Activated CD8-positive, alpha-beta memory T cell treated with anti-CD3 and anti-CD28 coated beads for 36 hours (primary cell): Measurements from ENCODE around the gene EFL1. TPM values are rescaled to one million over a fixed set of nuclear protein-coding genes. Genes with fewer than 3 reads are reported as not detected.
"Not testable (repeated sequence)": the region's sequence is repeated elsewhere in the genome, so short reads cannot be mapped to it uniquely, and the experiment has no call there.

Source experiments
- CTCF ChIA-PET: fragments of 350-600 bp; sonication (Branson Sonifier 250); formaldehyde crosslinking; loops from one replicate; lab custom pipeline; 2021; ENCODE audit warnings: antibody characterized with exemption; lab: Charles Lee
- POLR2A ChIA-PET: fragments of 350-600 bp; sonication (Branson Sonifier 250); formaldehyde crosslinking; loops from one replicate; lab custom pipeline; 2021; ENCODE audit warnings: antibody characterized with exemption; lab: Charles Lee
- total RNA-seq, 2 experiments: library from RNA; stranded (reverse); gene quantifications; one replicate each; pipeline ENCODE4 v1.2.3, GENCODE V29; 2021

Gene EFL1
- total RNA-seq, 2 experiments from 2014 or later: 23.3 to 24.8 TPM

DNA sequence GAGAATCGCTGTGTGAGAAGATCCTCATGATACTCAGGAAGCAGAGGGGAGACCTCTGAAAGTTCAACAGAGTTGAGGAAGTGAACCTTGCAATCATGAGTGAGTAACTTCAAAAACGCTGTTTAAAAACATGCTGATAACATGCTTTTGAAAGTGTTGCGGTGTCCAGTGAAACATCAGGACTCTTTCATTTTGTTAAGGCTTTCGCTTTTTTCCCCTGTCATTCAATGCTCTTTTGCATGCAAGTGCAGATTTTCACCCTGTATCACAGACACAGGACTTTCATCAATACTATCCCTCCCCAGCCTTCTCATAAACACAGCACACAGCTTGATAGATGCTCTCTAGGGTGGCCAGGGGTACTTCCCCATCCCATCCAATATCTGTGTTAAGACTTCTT lies 23.9 kb upstream of the EFL1 start:
- POLR2A ChIA-PET, CTCF ChIA-PET: not testable (repeated sequence)

DNA sequence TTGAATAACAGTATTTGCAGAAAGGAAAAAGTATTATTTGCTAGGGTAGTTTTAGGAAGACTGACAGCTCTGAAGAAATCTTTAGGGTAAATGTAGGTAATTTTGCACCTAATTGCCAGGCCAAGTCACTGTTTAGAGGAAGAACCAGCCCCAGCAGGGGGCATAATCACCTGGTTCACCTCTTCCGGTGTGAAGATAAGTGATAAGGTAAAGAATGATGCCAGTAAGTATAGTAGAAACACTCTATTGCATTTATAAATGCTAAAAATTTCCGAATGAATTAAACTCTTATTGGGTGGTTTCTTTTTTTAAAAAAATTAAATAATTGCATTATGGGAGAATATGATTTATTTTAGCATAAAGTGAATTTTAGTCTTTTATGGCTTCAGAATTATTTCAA lies 21.8 kb upstream of the EFL1 start:
- CTCF ChIA-PET, POLR2A ChIA-PET: not testable (repeated sequence)

DNA sequence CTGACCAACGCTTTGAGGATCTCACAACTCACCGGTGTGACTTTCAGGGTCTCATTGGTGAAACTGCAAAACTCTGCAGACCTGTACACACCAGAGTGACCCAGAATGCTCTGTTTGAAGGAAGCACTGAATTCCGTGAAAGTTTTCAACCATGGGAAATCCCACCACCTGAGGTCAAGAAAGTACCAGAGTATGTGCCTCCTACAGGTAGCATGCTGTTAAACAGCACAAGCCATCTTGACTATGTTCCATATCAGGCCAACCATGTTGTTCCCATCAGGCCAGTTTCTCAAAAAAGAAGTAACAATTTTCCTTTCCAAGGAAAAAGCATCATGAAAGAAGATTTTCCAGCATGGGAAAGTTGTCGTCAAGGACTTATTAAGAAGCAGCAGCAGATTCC lies 19.9 kb upstream of the EFL1 start:
- POLR2A ChIA-PET, CTCF ChIA-PET: not testable (repeated sequence)

DNA sequence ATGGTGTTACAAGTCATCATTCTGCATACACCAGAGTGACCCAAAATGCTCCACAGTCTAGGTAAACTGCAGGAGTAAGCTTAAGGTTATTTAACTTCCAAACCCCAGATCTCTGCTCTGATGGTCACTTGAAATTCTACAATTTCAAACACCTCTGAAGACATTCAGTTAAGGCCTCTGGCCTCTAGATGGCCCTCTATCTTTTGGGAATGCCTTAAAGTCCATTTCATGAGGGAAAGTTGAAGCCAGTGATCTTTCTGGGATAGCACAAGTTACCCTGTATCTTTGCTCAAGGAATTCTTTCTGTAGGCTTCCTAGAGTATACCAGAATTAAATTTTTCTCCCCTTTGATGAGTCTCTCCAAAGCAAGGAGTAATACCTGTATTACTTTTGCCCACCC lies 18.7 kb upstream of the EFL1 start:
- POLR2A ChIA-PET, CTCF ChIA-PET: not testable (repeated sequence)

DNA sequence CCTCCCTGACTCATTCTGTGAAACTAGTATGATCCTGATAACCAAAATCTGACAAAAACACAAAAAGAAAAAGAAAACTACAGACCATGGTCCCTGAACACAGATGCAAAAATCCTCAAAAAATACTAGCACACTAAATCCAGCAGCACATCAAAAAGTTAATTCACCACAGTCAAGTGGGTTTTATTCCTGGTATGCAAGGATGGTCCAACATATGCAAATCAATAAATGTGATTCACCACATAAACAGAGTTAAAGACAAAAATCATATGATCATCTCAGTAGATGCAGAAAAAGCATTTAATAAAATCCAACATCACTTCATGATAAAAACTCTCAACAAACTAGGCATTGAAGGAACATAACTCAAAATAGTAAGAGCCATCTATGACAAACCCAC lies 12.9 kb upstream of the EFL1 start:
- CTCF ChIA-PET: no interaction called here
- POLR2A ChIA-PET: no interaction called here

DNA sequence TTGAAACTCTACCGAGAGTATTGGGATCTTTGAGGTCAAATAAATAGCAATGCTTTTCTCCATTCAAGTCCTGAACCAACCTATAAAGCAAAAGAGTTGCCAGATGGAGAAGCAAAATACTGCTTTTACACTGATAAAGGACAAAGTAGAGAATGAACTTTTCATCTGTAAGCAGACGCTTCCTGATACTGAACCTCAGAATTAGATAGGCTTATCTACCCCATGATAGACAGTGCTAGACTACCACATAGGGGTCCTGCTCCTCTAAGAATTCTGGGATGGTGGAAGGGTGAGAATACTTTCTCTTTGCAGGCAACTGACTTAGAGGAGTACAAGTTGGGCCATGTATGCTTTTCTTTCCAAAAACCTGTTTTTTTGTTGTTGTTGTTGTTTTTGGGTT lies 9.6 kb upstream of the EFL1 start:
- POLR2A ChIA-PET: no interaction called here
- CTCF ChIA-PET: no interaction called here

DNA sequence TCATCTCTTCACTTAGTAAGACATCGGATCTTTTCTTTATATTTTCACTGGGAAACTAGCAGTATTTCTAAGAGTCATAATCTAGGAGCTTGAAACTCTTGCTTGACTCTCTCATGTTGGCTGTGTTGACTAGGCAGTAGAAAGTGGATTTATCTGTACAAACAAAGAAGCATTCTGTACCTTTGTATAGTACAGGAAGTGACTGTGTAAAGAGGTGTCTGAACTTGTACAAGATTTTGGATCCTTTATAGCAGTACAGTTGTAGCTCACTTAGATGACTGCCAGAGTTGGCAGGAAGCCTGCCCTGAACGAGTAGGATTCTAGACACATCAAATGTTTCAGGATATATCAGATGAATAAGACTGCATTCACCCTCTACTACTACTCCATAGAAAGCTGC lies 5.9 kb upstream of the EFL1 start:
- POLR2A ChIA-PET, CTCF ChIA-PET: not testable (repeated sequence)

DNA sequence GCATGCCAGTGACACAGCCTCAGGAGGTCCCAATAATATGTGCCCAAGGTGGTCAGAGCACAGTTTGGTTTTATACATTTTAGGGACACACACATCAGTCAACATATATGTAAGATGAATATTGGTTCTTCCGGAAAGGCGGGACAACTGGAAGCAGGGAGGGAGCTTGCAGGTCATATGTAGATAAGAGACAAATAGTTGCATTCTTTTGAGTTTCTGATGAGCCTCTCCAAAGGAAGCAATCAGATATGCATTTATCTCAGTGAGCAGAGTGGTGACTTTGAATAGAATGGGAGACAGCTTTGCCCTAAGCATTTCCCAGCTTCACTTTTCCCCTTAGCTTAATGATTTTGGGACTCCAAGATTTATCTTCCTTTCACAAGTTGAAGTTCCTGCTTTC lies 4.6 kb upstream of the EFL1 start:
- POLR2A ChIA-PET, CTCF ChIA-PET: not testable (repeated sequence)

DNA sequence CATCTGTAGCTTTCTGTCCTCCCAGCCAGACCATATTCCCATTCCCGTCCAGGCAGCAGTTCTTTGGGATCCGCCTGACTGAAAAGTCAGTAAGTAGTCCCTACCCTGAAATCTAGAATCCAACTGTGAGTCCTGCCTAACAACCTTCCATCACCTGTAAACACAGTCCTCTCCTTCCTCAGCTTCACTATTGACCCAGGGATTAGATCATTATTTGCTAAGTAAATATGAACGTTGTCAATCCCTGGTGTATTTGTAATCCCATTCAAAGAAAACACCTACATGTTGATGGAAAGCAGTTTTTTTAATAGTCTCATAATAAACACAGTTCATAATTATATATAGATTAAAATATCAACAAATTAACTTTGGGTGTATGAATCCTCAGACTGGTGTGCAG lies 816 bp upstream of the EFL1 start:
- POLR2A ChIA-PET: no interaction called here
- CTCF ChIA-PET: no interaction called here

DNA sequence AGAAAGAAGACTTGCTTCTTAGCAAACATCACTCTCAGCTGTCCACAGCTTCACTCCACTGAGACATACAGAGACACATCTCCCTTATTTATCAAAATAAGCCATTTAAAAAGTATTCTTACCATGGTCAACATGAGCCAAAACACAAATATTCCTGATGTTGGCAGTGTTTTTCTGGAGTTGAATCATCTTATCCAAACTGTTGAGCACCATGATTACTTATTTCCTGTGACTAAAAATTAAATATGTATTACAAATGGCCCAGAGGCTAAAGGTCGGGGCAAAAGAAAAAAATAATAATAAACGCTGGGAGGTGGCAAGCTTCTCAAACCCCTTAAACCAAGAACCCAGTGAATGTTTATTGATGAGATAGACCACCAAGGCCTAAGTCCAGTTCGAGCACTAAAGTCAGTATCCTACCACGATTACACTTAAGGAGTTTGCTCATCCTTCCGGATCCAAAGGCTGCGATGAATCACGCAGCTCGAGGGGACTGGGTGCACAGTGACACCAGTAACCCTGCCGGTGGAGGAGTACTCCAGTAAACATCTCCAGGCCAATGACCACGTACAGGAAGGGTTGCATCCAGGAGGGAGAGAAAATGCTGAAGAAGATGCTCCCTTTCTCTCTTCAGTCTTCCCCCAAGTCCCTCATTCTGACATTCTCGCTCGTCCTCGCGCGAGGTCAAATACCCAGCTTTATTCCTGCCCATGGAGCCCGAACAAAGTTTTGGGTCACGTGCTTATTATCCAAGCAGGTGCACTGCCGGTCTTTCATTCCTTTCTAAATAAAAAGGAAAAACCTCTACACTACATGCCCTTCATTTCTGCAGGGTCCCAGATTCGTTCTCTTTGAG lies 740 bp downstream of the EFL1 start:
- POLR2A ChIA-PET: interaction anchor here (0.8 kb wide), 1 partner anchor 17 kb away, joined by 4 read pairs; no protein-coding TSS in a partner anchor
- CTCF ChIA-PET: not testable (repeated sequence)

DNA sequence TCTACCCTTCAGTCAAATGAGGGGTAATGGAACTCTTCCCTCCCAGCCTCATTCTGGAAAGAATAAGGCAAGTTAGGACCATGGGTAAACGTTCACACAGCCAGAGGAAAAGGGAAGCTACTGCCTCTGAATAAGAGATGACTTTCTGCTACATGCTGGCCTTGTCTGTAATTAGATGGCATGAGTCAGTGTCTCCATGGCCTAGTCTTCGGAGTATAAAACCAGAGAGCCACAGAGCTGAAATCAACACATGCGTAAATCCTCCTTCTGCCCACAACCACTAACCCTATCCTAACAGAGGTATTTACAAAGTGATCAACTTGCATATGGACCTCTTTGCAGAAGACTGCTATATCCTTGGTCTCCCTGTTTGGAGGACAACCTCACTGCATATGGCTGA lies 14.3 kb downstream of the EFL1 start:
- POLR2A ChIA-PET: interaction anchor here (1.1 kb wide), 1 partner anchor 14 kb away, joined by 3 read pairs; the partner anchor contains the start of genes EFL1 and SAXO2
- CTCF ChIA-PET: not testable (repeated sequence)

DNA sequence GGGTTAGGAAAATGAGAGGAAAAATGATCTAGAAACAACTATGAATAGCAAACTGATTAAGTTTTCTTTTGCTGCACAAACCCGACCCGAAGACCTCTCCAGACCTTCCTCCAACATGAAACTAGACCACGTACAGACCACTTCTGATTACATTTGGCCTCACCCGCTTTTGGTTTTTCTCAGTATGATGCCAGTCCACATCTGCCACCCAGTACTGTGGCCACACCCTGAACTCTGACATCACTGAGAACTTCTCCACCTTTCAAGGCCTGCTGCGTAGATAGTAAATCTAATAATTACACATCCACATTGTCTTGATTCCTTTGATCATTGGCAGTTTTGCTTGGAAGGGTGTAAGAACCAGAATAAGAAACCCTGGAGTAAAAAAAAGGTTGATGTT lies 16.6 kb downstream of the EFL1 start:
- CTCF ChIA-PET, POLR2A ChIA-PET: not testable (repeated sequence)

DNA sequence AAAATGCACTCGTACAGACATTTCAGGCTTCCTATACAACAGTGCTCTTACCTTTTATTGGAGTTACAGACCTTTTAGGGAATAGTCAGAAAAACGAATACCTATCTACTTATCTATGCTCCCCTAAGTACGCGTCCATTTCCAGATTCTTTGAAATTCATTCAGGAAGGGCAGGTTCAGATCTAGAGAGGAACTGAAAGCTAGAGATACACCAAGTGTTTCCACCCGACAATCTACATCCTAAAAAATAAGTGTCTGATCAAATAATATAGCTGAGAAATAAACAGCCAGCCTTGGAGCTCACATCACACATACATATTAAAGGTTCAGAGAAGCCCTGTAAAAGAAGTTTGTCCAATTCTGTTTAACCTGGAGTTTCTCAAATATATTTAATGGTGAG lies 18.9 kb downstream of the EFL1 start:
- CTCF ChIA-PET: interaction anchor here (0.6 kb wide), 1 partner anchor 99 kb away, joined by 3 read pairs; no protein-coding TSS in a partner anchor
- POLR2A ChIA-PET: not testable (repeated sequence)

DNA sequence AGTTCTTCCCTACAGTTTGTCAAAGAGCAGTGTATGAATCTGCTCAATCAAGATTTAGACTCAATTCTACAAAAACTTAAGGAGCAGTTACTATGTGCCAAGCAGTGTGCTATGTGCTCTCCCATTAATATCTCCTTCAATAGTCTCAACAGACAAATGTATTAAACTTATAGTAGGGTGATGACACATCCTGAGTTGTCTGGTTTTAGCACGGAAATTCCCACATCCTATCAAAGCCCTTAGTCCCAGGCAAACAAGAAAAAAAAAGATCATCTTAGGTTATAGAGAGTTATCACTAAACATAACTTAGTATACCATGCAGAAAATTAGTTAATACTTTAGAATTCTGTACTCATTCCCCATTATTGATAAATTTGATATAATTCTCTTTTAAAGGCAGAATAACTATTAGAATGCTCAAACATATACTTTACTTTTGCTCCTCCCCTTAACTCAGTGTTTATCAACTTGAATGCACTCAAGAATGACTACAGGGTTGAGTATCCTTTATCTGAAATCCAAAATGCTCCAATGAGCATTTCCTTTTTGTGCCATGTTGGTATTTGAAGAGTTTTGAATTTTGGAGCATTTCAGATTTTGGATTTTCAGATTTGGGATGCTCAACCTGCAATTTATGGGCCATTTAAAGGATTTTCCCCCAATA lies 20.6 kb downstream of the EFL1 start:
- POLR2A ChIA-PET, CTCF ChIA-PET: not testable (repeated sequence)

DNA sequence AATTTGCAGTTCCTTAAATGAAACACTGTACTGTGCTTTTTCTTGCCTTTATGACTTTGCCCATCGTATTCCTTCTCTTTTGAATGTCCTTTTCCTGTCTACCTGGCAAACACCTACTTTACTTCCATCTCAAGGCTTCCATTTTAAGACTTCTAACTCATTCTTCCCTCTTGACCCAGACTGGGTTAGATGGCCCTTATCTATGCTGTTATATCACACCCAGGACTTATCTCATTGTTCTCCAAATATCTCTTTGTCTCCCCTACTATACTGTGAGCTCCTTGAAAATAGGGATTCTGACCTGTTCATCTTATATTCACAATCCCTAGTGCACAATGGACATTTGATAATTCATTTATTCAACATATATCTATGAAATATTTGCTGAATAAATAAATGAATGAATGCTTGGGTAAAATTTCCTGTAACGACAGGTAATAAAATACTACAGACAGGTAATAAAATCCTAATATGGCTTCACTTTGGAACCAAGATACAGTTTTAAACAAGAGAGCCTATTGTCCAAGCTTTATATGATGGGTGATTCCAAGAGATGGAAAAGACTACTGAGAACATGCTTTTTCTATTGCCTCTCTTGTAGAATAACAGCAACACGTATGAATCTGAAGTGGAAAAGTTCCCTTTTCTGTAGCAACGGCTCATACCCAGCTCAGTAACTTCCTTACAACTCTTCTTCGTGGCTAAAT lies 22.7 kb downstream of the EFL1 start:
- ChIA-PET CTCF (no interaction called here), POLR2A (no interaction called here)

DNA sequence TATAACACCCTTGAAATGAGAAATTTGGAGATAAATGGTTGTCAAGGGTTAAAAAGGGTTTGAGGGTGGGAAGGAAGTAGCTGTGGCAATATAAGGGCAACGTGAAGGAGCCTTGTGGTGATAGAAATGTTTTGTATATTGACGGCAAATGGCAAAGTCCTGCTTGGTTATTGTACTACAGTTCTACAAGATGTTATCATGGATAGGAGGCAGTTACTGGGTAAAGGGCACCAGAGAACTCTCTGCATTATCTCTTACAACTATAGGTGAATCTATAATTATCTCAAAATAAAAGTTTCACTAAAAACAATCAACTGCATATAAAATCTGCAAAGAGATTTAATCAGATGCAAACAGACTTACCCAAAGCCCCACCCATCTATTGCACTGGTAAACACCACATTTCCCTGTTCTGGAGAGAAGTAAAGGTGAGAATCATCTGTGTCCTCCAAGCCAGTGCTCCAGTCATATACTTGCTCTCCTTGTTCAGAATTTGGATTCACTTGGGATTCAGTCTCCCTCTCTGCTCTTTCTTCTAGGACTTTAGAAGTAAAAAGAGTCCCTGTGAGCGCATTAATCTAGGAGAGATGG lies 24.5 kb downstream of the EFL1 start:
- POLR2A ChIA-PET, CTCF ChIA-PET: not testable (repeated sequence)

DNA sequence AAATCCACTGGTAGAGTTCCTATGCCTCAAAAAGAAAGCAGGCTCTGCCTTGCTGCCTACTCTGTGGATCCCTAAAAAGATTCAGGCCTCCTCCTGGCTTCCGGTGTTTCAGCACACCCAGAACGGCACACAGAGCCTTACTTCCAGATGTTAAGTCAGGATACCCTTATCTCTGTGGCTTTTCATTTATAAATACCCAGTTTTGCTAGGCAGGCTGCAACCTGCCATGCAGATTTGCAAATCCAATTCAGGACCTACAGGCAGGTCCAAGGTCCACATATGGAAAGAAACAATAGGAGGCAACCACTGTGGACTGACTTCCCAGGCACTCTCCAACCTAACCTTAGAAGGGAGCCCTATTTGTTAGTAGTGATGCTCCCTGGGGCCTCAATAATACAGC lies 30.7 kb downstream of the EFL1 start:
- ChIA-PET POLR2A (no interaction called here), CTCF (no interaction called here)

DNA sequence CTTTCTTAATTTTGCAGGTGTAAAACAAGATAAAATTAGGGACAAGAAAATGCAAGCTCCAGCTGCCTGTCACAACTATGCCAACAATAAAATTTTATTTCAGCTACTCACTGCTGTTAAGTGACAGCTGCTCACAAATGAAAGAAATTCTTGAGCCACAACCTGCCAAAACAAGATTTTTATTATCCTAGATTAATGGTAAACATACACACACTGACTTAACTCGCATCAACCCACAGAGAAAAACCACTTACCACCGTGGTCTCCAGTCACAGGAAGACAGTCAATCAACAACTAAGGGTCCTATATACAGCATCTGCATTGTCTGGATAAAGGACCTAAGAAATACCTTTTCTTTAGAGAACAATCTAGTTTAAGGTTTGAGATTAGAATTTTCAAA lies 31.3 kb downstream of the EFL1 start:
- POLR2A ChIA-PET: no interaction called here
- CTCF ChIA-PET: no interaction called here

DNA sequence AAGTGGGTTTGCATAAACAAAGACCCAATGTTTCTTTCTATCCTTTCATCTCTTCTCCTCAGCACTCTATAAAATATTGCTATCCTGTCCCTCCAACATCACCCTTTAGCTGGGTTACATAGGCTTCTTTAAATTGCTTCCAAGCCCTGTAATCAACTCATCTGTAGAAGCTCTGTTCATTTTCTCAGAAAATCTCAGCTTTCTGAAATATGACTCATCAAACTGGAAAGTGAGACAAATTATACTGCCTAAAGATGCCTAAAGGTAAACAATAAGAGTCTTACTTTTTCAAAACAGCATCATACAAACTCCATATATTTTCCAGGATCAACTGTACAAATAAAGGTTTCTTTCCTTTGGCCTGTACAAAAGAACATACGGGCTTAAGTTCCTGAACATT lies 33.8 kb downstream of the EFL1 start:
- ChIA-PET CTCF (no interaction called here), POLR2A (no interaction called here)

DNA sequence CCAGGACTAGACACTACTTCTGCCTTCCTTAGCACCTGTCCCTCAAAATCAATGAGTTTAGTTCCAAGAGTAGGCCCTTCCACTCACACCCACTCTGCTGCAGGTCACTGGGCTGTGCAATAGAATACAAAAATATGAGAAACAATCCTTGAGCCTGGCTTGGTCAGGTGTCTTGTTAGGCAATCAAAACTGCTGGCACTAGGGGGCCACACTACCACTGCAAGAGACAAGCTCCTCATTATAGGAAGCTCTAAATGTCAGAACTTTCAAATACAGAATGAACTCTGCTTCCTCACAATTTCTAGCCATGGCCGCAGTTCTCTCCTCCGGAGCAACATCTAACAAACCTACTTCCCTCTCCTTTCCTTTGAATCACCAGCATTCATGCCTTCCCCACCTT lies 41.0 kb downstream of the EFL1 start:
- POLR2A ChIA-PET, CTCF ChIA-PET: not testable (repeated sequence)
